MCF 10A (cell line): ENCODE measurements around the gene PDZD4. TPM values are rescaled to one million over a fixed set of nuclear protein-coding genes. Genes with fewer than 3 reads are reported as not detected.
A peak's percentile ranks its signal among the peaks of the same experiment; 100 is the strongest.

Experiments
- BruUV-seq: library from RNA; stranded (reverse); fragments of 400-500 nt; replicated peaks from 2 replicates; lab custom pipeline; 2021; lab: Mats Ljungman, UMichigan
- CTCF ChIA-PET: fragments of 300-600 bp; sonication (Branson Sonifier 250); formaldehyde crosslinking; extraction: SDS; loops from one replicate; lab custom pipeline; 2021; ENCODE audit warnings: antibody characterized with exemption, inconsistent platforms; lab: Yijun Ruan, JAX
- POLR2A ChIA-PET: fragments of 300-600, 350-650 bp; sonication (Branson Sonifier 250); formaldehyde crosslinking; extraction: SDS; loops from one replicate; lab custom pipeline; 2020; ENCODE audit warnings: antibody characterized with exemption, inconsistent platforms; lab: Yijun Ruan, JAX
- DNase-seq: peaks from one replicate; pipeline ENCODE4 v3.0.0-alpha.2; 2018; ENCODE audit not compliant: unreplicated experiment
- H3K27ac Mint-ChIP-seq: one replicate; pipeline ENCODE4 v1.8.0; 2022; ENCODE audit warnings: mild to moderate bottlenecking, low read depth, mixed read lengths; ENCODE audit not compliant: unreplicated experiment
- H3K27me3 Mint-ChIP-seq: one replicate; pipeline ENCODE4 v1.8.0; 2022; ENCODE audit warnings: mixed read lengths; ENCODE audit not compliant: insufficient read depth, unreplicated experiment
- H3K36me3 Mint-ChIP-seq: one replicate; pipeline ENCODE4 v1.8.0; 2022; ENCODE audit warnings: mild to moderate bottlenecking, moderate library complexity, mixed read lengths; ENCODE audit not compliant: insufficient read depth, unreplicated experiment
- H3K4me1 Mint-ChIP-seq: one replicate; pipeline ENCODE4 v1.8.0; 2022; ENCODE audit warnings: mixed read lengths; ENCODE audit not compliant: insufficient read depth, unreplicated experiment
- H3K4me3 Mint-ChIP-seq: one replicate; pipeline ENCODE4 v1.8.0; 2022; ENCODE audit warnings: mild to moderate bottlenecking, moderate library complexity, mixed read lengths; ENCODE audit not compliant: unreplicated experiment
- H3K9me3 Mint-ChIP-seq: one replicate; pipeline ENCODE4 v1.8.0; 2022; ENCODE audit warnings: mixed read lengths; ENCODE audit not compliant: unreplicated experiment
- intact Hi-C: fragments of 100-400 bp; cut with micrococcal nuclease; formaldehyde crosslinking; loops from 2 replicates; pipeline ENCODE4 v1.14.1; 2022
- total RNA-seq: library from RNA; stranded (reverse); gene quantifications from 2 replicates; pipeline ENCODE4 v1.2.3, GENCODE V29; 2022
- TF ChIP-seq, protein P1 (sequence below): fragments of 200-600 bp; IDR thresholded peaks from one replicate; pipeline ENCODE4 v1.8.0; 2022; ENCODE audit warnings: antibody characterized with exemption, mild to moderate bottlenecking; ENCODE audit not compliant: unreplicated experiment

The PDZD4 gene
- total RNA-seq, 1 experiment from 2014 or later = not detected

DNA sequence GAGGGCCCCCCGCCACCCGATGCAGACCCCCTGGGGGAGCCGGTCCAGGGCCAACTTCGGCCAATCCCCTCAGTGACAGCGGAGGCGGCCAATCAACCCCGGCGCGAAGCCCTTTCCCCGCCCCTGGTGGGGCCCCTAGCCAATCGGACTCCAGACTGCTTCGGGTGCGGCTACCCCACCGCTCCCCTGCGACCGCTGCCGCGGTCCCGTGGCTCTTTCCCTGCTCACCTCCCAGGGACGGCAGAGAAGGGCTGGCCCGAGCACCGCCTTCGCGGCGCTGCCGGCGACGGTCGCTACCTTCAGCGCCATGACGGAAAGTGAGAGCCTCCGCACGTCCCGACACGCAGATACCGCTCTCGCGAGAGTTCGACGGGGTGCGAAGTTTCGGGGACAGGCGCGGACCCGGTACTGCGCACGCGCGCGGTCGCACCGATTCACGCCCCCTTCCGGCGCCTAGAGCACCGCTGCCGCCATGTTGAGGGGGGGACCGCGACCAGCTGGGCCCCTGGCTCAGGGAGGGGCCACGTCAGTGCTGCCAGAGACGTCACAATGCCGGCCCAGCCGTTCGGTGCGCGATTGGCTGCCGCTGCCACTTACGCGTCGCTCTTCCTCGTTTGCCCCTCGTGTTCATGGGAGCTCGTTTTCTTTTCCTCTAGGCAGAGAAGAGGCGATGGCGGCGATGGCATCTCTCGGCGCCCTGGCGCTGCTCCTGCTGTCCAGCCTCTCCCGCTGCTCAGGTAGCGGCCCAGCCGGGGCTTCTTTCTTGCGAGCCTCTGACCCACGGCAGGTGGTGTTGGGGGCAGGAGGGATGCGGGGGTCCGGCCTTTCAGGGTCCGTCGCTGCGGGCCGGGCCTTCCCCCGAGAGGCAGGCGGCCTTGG is 36.1 kb downstream of the PDZD4 start, which contains the start of the genes IDH3G and SSR4:
IDH3G (minus strand) TSS at position 358 of the 879 bp plus-strand sequence; CDS start at position 309, 49 bp downstream.
SSR4 (plus strand) TSS at position 651 of the 879 bp plus-strand sequence; CDS start at position 671, 20 bp downstream.
- TF ChIP-seq, protein P1, sequence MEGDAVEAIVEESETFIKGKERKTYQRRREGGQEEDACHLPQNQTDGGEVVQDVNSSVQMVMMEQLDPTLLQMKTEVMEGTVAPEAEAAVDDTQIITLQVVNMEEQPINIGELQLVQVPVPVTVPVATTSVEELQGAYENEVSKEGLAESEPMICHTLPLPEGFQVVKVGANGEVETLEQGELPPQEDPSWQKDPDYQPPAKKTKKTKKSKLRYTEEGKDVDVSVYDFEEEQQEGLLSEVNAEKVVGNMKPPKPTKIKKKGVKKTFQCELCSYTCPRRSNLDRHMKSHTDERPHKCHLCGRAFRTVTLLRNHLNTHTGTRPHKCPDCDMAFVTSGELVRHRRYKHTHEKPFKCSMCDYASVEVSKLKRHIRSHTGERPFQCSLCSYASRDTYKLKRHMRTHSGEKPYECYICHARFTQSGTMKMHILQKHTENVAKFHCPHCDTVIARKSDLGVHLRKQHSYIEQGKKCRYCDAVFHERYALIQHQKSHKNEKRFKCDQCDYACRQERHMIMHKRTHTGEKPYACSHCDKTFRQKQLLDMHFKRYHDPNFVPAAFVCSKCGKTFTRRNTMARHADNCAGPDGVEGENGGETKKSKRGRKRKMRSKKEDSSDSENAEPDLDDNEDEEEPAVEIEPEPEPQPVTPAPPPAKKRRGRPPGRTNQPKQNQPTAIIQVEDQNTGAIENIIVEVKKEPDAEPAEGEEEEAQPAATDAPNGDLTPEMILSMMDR = no peak
- H3K27ac Mint-ChIP-seq = peak within 1 kb of the TSS; percentile 91
- H3K9me3 Mint-ChIP-seq = no peaks in the 10 kb centered on the region
- H3K4me3 Mint-ChIP-seq = peak within 1 kb of the TSS; percentile 91
- no TSS peak for BruUV-seq
- H3K36me3 Mint-ChIP-seq = peaks cover 19% of the 10 kb centered on the region
- no peaks in the 10 kb centered on the region for H3K27me3 Mint-ChIP-seq
- peak; percentile 90 for DNase-seq
- CTCF ChIA-PET = interaction anchor here (0.6 kb wide), 1 partner anchor 54 kb away, joined by 3 read pairs; no protein-coding TSS in a partner anchor
- POLR2A ChIA-PET = interaction anchor here (0.7 to 3.1 kb wide), 10 partner anchors 28 to 215 kb away, joined by 3 to 25 read pairs (median 4); no protein-coding TSS in a partner anchor
- no peaks in the 10 kb centered on the region for H3K4me1 Mint-ChIP-seq
- intact Hi-C loops = loop anchor here (2.0 kb wide), 1 partner anchor 69 kb away; the partner anchor contains the start of genes ABCD1 and BCAP31

- no peak for DNase-seq
- TF ChIP-seq, protein P1 = no peak
- Mint-ChIP-seq H3K27ac (peak overlapping the region; percentile 91), H3K4me1 (no peaks in the 10 kb centered on the region), H3K4me3 (peak overlapping the region; percentile 91), H3K36me3 (peaks cover 15% of the 10 kb centered on the region), H3K27me3 (no peaks in the 10 kb centered on the region), H3K9me3 (no peaks in the 10 kb centered on the region)
- intact Hi-C loops = no loop called here
- ChIA-PET POLR2A (interaction anchor here (0.6 to 3.1 kb wide), 6 partner anchors 13 to 194 kb away, joined by 3 to 25 read pairs (median 6); partner anchors contain the start of gene HCFC1), CTCF (no interaction called here)
- no TSS peak for BruUV-seq
Measured at GRCh38 chrX:153793291-153793690, 37.1 kb downstream of the PDZD4 start.

DNA sequence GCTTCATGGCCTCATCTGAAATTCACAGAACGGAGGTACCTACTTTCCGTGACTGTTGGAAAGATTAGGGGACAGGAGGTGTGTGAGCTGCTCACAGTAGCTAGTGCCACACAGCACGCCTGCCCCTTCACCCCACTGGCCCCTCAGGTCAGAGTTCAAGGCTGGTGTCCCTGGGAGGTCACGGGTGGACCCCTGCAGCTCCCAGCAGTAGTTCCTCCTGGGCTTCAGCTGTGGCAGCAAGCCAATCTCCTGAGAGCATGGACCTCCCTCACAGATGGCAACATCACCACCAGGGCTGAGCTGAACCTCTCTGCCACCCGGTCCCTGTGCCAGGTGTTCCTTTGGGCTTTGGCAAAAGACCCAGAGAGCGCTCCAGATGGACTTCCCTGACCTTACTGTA is 38.0 kb downstream of the PDZD4 start:
- TF ChIP-seq, protein P1 = no peak
- Mint-ChIP-seq H3K36me3 (peaks cover 10% of the 10 kb centered on the region), H3K27me3 (no peaks in the 10 kb centered on the region), H3K9me3 (no peaks in the 10 kb centered on the region), H3K4me3 (peak overlapping the region; percentile 91), H3K27ac (no peak overlapping the region), H3K4me1 (no peaks in the 10 kb centered on the region)
- no peak for DNase-seq
- no TSS peak for BruUV-seq
- ChIA-PET POLR2A (no interaction called here), CTCF (no interaction called here)
- intact Hi-C loops = no loop called here
